WERI-Rb-1 (cell line): ENCODE measurements around the gene ITPKC.
"Not testable (repeated sequence)": the region's sequence is repeated elsewhere in the genome, so short reads cannot be mapped to it uniquely, and the experiment has no call there.

ENCODE experiments used
- DNase-seq: peaks from one replicate; pipeline ENCODE4 v3.0.0-alpha.2; 2020
- H3K27ac ChIP-seq: fragments of 250-450 bp; sonication (Bioruptor Pico); 2 replicates; pipeline ENCODE4 v1.5.1; 2020; ENCODE audit warnings: mild to moderate bottlenecking, moderate library complexity
- H3K27me3 ChIP-seq: fragments of 250-450 bp; sonication (Bioruptor Pico); 2 replicates; pipeline ENCODE4 v1.5.1; 2021; ENCODE audit warnings: mild to moderate bottlenecking, low read depth, moderate library complexity; ENCODE audit not compliant: insufficient read depth, severe bottlenecking
- H3K36me3 ChIP-seq: fragments of 250-450 bp; sonication (Bioruptor Pico); 2 replicates; pipeline ENCODE4 v1.5.1; 2020; ENCODE audit warnings: mild to moderate bottlenecking, moderate library complexity
- H3K4me3 ChIP-seq: 2 replicates; pipeline ENCODE4 v1.5.1; 2011; ENCODE audit warnings: low read depth, mild to moderate bottlenecking, control low read depth, low read length
- H3K9me3 ChIP-seq: fragments of 250-450 bp; sonication (Bioruptor Pico); 2 replicates; pipeline ENCODE4 v1.5.1; 2021; ENCODE audit warnings: mild to moderate bottlenecking, moderate library complexity; ENCODE audit not compliant: severe bottlenecking
- CTCF ChIP-seq: IDR thresholded peaks from 2 replicates; pipeline ENCODE4 v1.5.1; 2011; ENCODE audit warnings: low read depth, mild to moderate bottlenecking, control low read depth, inconsistent platforms, low read length

ITPKC gene

GRCh38 chr19:40768869-40769268 lies 52.0 kb downstream of the ITPKC start:
- H3K27me3 ChIP-seq = no peaks in the 10 kb centered on the region
- H3K36me3 ChIP-seq = peaks cover 26% of the 10 kb centered on the region
- peaks cover 2% of the 10 kb centered on the region for H3K9me3 ChIP-seq
- TF ChIP-seq CTCF = no peak
- no peak overlapping the region for H3K4me3 ChIP-seq
- no peak for DNase-seq
- no peak overlapping the region for H3K27ac ChIP-seq

GRCh38 chr19:40771101-40771862 lies 54.4 kb downstream of the ITPKC start:
- DNase-seq, H3K27me3 ChIP-seq, H3K27ac ChIP-seq, H3K36me3 ChIP-seq, H3K4me3 ChIP-seq, H3K9me3 ChIP-seq: not testable (repeated sequence)

- no peak for TF ChIP-seq CTCF
- no peaks in the 10 kb centered on the region for H3K27me3 ChIP-seq
- DNase-seq = no peak
- H3K27ac ChIP-seq = no peak within 1 kb of the TSS; the same call in 1 of the 2 replicates
- no peak within 1 kb of the TSS for H3K4me3 ChIP-seq
- peaks cover 2% of the 10 kb centered on the region for H3K9me3 ChIP-seq
- no peaks in the 10 kb centered on the region; the same call in 1 of the 2 replicates for H3K36me3 ChIP-seq
Observed at GRCh38 chr19:40774916-40775631, 58.2 kb downstream of the ITPKC start, which contains the start of gene MIA. MIA (plus strand) TSS chr19:40775521; CDS start chr19:40775543, 22 bp downstream.

- DNase-seq = no peak
- Histone ChIP-seq H3K9me3 (peaks cover 2% of the 10 kb centered on the region), H3K27me3 (no peaks in the 10 kb centered on the region), H3K4me3 (no peak overlapping the region), H3K36me3 (no peaks in the 10 kb centered on the region; the same call in 1 of the 2 replicates), H3K27ac (no peak overlapping the region)
- no peak for TF ChIP-seq CTCF
Observed at GRCh38 chr19:40775632-40776022, 58.7 kb downstream of the ITPKC start.

GRCh38 chr19:40776364-40776763 lies 59.5 kb downstream of the ITPKC start:
- H3K27me3 ChIP-seq = no peaks in the 10 kb centered on the region
- no peak for TF ChIP-seq CTCF
- H3K27ac ChIP-seq = no peak overlapping the region; the same call in 1 of the 2 replicates
- H3K36me3 ChIP-seq = no peaks in the 10 kb centered on the region
- H3K4me3 ChIP-seq = no peak overlapping the region
- DNase-seq = no peak
- H3K9me3 ChIP-seq = no peaks in the 10 kb centered on the region

- DNase-seq = peak; percentile 93
- TF ChIP-seq CTCF = no peak
- peak overlapping the region; percentile 98 for H3K27ac ChIP-seq
- peak overlapping the region; percentile 53 for H3K4me3 ChIP-seq
- no peaks in the 10 kb centered on the region for H3K9me3 ChIP-seq
- H3K36me3 ChIP-seq = no peaks in the 10 kb centered on the region
- H3K27me3 ChIP-seq = no peaks in the 10 kb centered on the region
Observed at GRCh38 chr19:40776932-40777644, 60.2 kb downstream of the ITPKC start.
